Neural progenitor cell (in vitro differentiated cells): ENCODE data around the gene KRT6C. TPM values are rescaled to one million over a fixed set of nuclear protein-coding genes. Genes with fewer than 3 reads are reported as not detected.

Experiments
- DNase-seq: peaks from one replicate; pipeline ENCODE4 v3.0.0-alpha.2; 2016; ENCODE audit warnings: low spot score
- H2AFZ ChIP-seq: fragments of 200-600 bp; sonication (generic); replicated peaks from 2 replicates; pipeline ENCODE4 v1.6.1; 2016; ENCODE audit warnings: antibody characterized with exemption
- H3F3A ChIP-seq: fragments of 200-600 bp; sonication (generic); 2 replicates; pipeline ENCODE4 v1.6.1; 2016; ENCODE audit warnings: antibody characterized with exemption, low read depth
- H3K27ac ChIP-seq: fragments of 200-600 bp; sonication (generic); 2 replicates; pipeline ENCODE4 v1.5.1; 2016; ENCODE audit warnings: mild to moderate bottlenecking
- H3K27me3 ChIP-seq: fragments of 200-600 bp; sonication (generic); 2 replicates; pipeline ENCODE4 v1.6.1; 2016; ENCODE audit warnings: mild to moderate bottlenecking, moderate library complexity
- H3K36me3 ChIP-seq: fragments of 200-600 bp; sonication (generic); 2 replicates; pipeline ENCODE4 v1.5.1; 2016
- H3K4me1 ChIP-seq: fragments of 200-600 bp; sonication (generic); 2 replicates; pipeline ENCODE4 v1.6.1; 2016; ENCODE audit warnings: mixed run types
- H3K4me2 ChIP-seq: fragments of 200-600 bp; sonication (generic); 2 replicates; pipeline ENCODE4 v1.6.1; 2016
- H3K4me3 ChIP-seq: fragments of 200-600 bp; sonication (generic); 2 replicates; pipeline ENCODE4 v1.5.1; 2016
- H3K79me2 ChIP-seq: fragments of 200-600 bp; sonication (generic); 2 replicates; pipeline ENCODE4 v1.6.1; 2016; ENCODE audit warnings: low read depth
- H3K9ac ChIP-seq: fragments of 200-600 bp; sonication (generic); 2 replicates; pipeline ENCODE4 v1.6.1; 2016
- H3K9me3 ChIP-seq: fragments of 200-600 bp; sonication (generic); 2 replicates; pipeline ENCODE4 v1.5.1; 2016; ENCODE audit warnings: low read depth
- H4K20me1 ChIP-seq: fragments of 200-600 bp; sonication (generic); 2 replicates; pipeline ENCODE4 v1.6.1; 2016; ENCODE audit warnings: low read depth
- H3K27ac Mint-ChIP-seq: 3 replicates; pipeline ENCODE4 v1.8.0; 2021; ENCODE audit warnings: mixed read lengths
- H3K27me3 Mint-ChIP-seq: 2 replicates; pipeline ENCODE4 v1.8.0; 2022; ENCODE audit warnings: low read depth, mild to moderate bottlenecking, inconsistent platforms, moderate library complexity, mixed read lengths; ENCODE audit not compliant: insufficient read depth
- H3K36me3 Mint-ChIP-seq: 3 replicates; pipeline ENCODE4 v1.8.0; 2021; ENCODE audit warnings: mixed read lengths
- H3K4me1 Mint-ChIP-seq: 3 replicates; pipeline ENCODE4 v1.8.0; 2021; ENCODE audit warnings: mixed read lengths
- H3K4me3 Mint-ChIP-seq: 3 replicates; pipeline ENCODE4 v1.8.0; 2021; ENCODE audit warnings: mild to moderate bottlenecking, moderate library complexity, mixed read lengths
- H3K9me3 Mint-ChIP-seq: 3 replicates; pipeline ENCODE4 v1.8.0; 2020; ENCODE audit warnings: mixed read lengths
- EZH2 ChIP-seq: fragments of 200-600 bp; sonication (generic); IDR thresholded peaks from 2 replicates; pipeline ENCODE4 v1.6.1; 2017; ENCODE audit warnings: antibody characterized with exemption, mild to moderate bottlenecking, moderate library complexity
- EZH2phosphoT487 ChIP-seq: fragments of 200-600 bp; sonication (generic); IDR thresholded peaks from 2 replicates; pipeline ENCODE4 v1.6.1; 2017; ENCODE audit warnings: antibody characterized with exemption
- total RNA-seq: library from RNA; depleted of rRNA; stranded (reverse); fragments of >200 nt; gene quantifications from 2 replicates; pipeline ENCODE4 v1.2.3, GENCODE V29; 2015; ENCODE audit warnings: low replicate concordance
- TF ChIP-seq, protein P1 (sequence below): fragments of 200-600 bp; sonication (generic); IDR thresholded peaks from 2 replicates; pipeline ENCODE4 v1.5.1; 2017; ENCODE audit warnings: antibody characterized with exemption, mild to moderate bottlenecking

The KRT6C gene
- total RNA-seq, 1 donor from 2014 or later = not detected

DNA sequence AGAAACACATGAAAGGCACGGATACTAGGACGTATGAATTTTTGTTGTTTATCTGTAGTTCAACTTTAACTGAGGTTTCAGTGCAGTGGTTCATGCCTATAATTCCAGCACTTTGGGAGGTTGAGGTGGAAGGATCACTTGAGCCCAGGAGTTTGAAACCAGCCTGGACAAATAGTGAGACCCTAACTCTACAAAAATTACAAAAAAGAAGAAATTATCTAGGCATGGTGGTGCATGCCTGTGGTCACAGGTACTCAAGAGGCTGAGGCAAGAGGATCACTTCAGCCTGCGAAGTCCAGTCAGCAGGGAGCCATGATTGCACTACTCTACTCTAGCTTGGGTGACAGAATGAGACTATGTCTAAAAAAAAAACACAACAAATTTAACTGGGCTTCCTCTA, 29.6 kb downstream of the KRT6C start:
- H3F3A ChIP-seq = peaks cover 3% of the 10 kb centered on the region
- DNase-seq = no peak
- Mint-ChIP-seq H3K27ac (no peak overlapping the region), H3K9me3 (no peaks in the 10 kb centered on the region), H3K4me3 (no peak overlapping the region), H3K4me1 (peaks cover 32% of the 10 kb centered on the region), H3K27me3 (peaks cover 2% of the 10 kb centered on the region), H3K36me3 (no peaks in the 10 kb centered on the region)
- no peak overlapping the region for H3K27ac ChIP-seq
- no peak overlapping the region for H3K9ac ChIP-seq
- H3K27me3 ChIP-seq = no peaks in the 10 kb centered on the region
- H2AFZ ChIP-seq = no peak overlapping the region
- peaks cover 25% of the 10 kb centered on the region for H3K4me1 ChIP-seq
- no peak overlapping the region for H3K4me2 ChIP-seq
- H3K4me3 ChIP-seq = no peak overlapping the region
- TF ChIP-seq, protein P1, sequence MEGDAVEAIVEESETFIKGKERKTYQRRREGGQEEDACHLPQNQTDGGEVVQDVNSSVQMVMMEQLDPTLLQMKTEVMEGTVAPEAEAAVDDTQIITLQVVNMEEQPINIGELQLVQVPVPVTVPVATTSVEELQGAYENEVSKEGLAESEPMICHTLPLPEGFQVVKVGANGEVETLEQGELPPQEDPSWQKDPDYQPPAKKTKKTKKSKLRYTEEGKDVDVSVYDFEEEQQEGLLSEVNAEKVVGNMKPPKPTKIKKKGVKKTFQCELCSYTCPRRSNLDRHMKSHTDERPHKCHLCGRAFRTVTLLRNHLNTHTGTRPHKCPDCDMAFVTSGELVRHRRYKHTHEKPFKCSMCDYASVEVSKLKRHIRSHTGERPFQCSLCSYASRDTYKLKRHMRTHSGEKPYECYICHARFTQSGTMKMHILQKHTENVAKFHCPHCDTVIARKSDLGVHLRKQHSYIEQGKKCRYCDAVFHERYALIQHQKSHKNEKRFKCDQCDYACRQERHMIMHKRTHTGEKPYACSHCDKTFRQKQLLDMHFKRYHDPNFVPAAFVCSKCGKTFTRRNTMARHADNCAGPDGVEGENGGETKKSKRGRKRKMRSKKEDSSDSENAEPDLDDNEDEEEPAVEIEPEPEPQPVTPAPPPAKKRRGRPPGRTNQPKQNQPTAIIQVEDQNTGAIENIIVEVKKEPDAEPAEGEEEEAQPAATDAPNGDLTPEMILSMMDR = no peak
- TF ChIP-seq EZH2 (no peak), EZH2phosphoT487 (no peak)
- H4K20me1 ChIP-seq = no peaks in the 10 kb centered on the region
- no peaks in the 10 kb centered on the region for H3K9me3 ChIP-seq
- H3K79me2 ChIP-seq = no peaks in the 10 kb centered on the region
- H3K36me3 ChIP-seq = no peaks in the 10 kb centered on the region

DNA sequence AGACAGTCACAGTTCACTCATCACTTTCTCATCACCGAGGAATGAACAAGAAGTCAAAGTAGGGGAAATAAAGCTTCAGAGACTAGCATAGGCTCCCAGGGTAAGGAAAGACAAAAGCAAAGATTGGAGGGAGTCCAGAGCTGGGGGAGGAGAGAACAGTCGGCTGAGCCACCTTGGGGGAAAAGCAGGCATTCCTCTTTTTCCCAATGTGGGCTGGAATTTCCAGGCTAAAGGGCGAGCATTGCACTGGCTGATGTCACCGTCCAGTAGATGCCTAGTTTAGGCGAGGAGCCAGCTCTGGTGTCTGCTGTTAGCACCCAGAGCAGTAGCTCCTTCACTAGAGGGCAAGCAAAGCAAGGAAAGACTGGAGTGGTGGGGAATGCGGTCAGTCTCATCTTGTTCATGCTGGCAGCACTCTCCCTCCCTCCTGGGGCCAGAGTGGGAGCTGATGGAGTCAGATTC, 31.0 kb downstream of the KRT6C start:
- no peak for TF ChIP-seq EZH2phosphoT487
- TF ChIP-seq, protein P1 = no peak
- no peak for TF ChIP-seq EZH2
- peak; percentile 51 for DNase-seq
- Histone ChIP-seq H3K79me2 (no peaks in the 10 kb centered on the region), H3K36me3 (no peaks in the 10 kb centered on the region), H3K27me3 (no peaks in the 10 kb centered on the region), H3K4me2 (peak overlapping the region; percentile 22), H3K9me3 (no peaks in the 10 kb centered on the region), H2AFZ (peak overlapping the region; percentile 89), H3K4me3 (no peak overlapping the region), H4K20me1 (no peaks in the 10 kb centered on the region), H3K4me1 (peaks cover 25% of the 10 kb centered on the region), H3K27ac (no peak overlapping the region), H3F3A (peaks cover 3% of the 10 kb centered on the region), H3K9ac (no peak overlapping the region)
- peaks cover 32% of the 10 kb centered on the region for H3K4me1 Mint-ChIP-seq
- H3K27me3 Mint-ChIP-seq = peaks cover 4% of the 10 kb centered on the region
- no peak overlapping the region for H3K4me3 Mint-ChIP-seq
- H3K27ac Mint-ChIP-seq = no peak overlapping the region
- H3K9me3 Mint-ChIP-seq = no peaks in the 10 kb centered on the region
- H3K36me3 Mint-ChIP-seq = no peaks in the 10 kb centered on the region

DNA sequence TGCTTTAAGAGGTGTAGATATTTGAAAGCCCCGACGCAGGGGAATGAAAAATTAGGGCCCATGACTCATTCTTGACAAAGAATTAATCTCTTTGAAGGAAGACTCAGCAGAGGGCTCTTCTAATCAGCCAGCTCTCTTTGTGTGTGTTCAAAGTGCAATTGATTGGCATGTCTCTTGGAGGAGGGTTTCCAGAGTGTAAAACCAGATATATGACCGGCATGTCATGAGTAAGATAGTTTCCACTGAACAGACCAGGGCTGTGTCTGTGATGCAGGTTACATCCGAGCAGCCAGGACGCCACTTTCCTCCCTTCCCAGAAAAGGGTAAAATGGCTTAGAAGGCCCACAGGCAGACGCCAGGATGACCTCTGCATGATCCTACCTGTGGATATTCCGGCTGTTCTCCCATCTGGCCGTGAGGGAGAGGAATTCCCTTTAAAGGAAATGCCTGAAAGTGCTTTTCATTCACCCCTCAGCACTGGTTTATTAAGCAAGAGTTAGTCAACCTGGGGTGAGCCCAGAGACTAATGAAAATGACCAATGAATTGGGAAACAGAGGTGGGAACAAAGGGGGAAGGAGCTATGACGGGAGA, 32.2 kb downstream of the KRT6C start:
- Histone ChIP-seq H3F3A (peaks cover 7% of the 10 kb centered on the region), H3K4me1 (peaks cover 25% of the 10 kb centered on the region), H3K9ac (no peak overlapping the region), H3K4me2 (no peak overlapping the region), H3K9me3 (no peaks in the 10 kb centered on the region), H3K79me2 (no peaks in the 10 kb centered on the region), H2AFZ (no peak overlapping the region), H3K4me3 (no peak overlapping the region), H3K27me3 (no peaks in the 10 kb centered on the region), H3K27ac (no peak overlapping the region), H3K36me3 (no peaks in the 10 kb centered on the region), H4K20me1 (no peaks in the 10 kb centered on the region)
- H3K4me3 Mint-ChIP-seq = peak overlapping the region; percentile 46
- no peaks in the 10 kb centered on the region for H3K36me3 Mint-ChIP-seq
- peaks cover 41% of the 10 kb centered on the region for H3K4me1 Mint-ChIP-seq
- peak; percentile 18 for DNase-seq
- H3K27ac Mint-ChIP-seq = peak overlapping the region; percentile 84
- TF ChIP-seq EZH2phosphoT487 (no peak), EZH2 (no peak)
- TF ChIP-seq, protein P1 = no peak
- no peaks in the 10 kb centered on the region for H3K9me3 Mint-ChIP-seq
- peaks cover 6% of the 10 kb centered on the region for H3K27me3 Mint-ChIP-seq
